ENCODE results near the gene RANBP9.

RANBP9 gene

GRCh38 chr6:13711733-13712598, at the start of gene RANBP9:
RANBP9 (minus strand) TSS chr6:13711835; CDS start chr6:13711505, 330 bp downstream.
- DNase-seq, result peak; percentile 92

- DNase-seq, result peak in 1 of 2 donors; percentile 19
These were observed 49.0 kb upstream of the RANBP9 start for GRCh38 chr6:13760307-13761304.

GRCh38 chr6:13759025-13759424, 47.4 kb upstream of the RANBP9 start:
- no peak for DNase-seq

- no peak for DNase-seq
These were observed 43.0 kb upstream of the RANBP9 start for GRCh38 chr6:13754644-13755043.

GRCh38 chr6:13743736-13744127, 32.1 kb upstream of the RANBP9 start:
- DNase-seq, result no peak

- no peak for DNase-seq
These were observed 31.5 kb upstream of the RANBP9 start for GRCh38 chr6:13742961-13743735.

GRCh38 chr6:13741365-13741764, 29.7 kb upstream of the RANBP9 start:
- DNase-seq, result no peak

- no peak for DNase-seq
These were observed 23.4 kb upstream of the RANBP9 start for GRCh38 chr6:13735031-13735430.

GRCh38 chr6:13733178-13733887, 21.7 kb upstream of the RANBP9 start:
- no peak for DNase-seq

- DNase-seq, result no peak
These were observed 19.1 kb upstream of the RANBP9 start for GRCh38 chr6:13730704-13731103.

- DNase-seq, result no peak
These were observed 18.3 kb upstream of the RANBP9 start for GRCh38 chr6:13729891-13730290.

GRCh38 chr6:13725570-13725969, 13.9 kb upstream of the RANBP9 start:
- DNase-seq, result peak in 1 of 2 donors; percentile 62

GRCh38 chr6:13725052-13725451, 13.4 kb upstream of the RANBP9 start:
- no peak for DNase-seq

- DNase-seq, result no peak
These were observed 12.5 kb upstream of the RANBP9 start for GRCh38 chr6:13724182-13724581.

- DNase-seq, result no peak
These were observed 11.2 kb upstream of the RANBP9 start for GRCh38 chr6:13722880-13723279.

GRCh38 chr6:13718123-13718458, 6.5 kb upstream of the RANBP9 start:
- no peak for DNase-seq

- no peak for DNase-seq
These were observed 5.3 kb upstream of the RANBP9 start for GRCh38 chr6:13716955-13717295.

GRCh38 chr6:13716225-13716954, 4.8 kb upstream of the RANBP9 start:
- no peak for DNase-seq

GRCh38 chr6:13715444-13715883, 3.8 kb upstream of the RANBP9 start:
- peak in 1 of 2 donors; percentile 25 for DNase-seq

GRCh38 chr6:13712599-13712898, 914 bp upstream of the RANBP9 start:
- no peak for DNase-seq

GRCh38 chr6:13711324-13711732, 307 bp downstream of the RANBP9 start:
- peak; percentile 73 to 77 for DNase-seq
